ENCODE data around the gene TMEM127.
A peak's percentile ranks its signal among the peaks of the same experiment; 100 is the strongest.

Gene TMEM127

GRCh38 chr2:96207774-96208142, 58.0 kb downstream of the TMEM127 start:
- peaks cover 34% of the 10 kb centered on the region for H3K4me1 ChIP-seq (ENCODE audit: control insufficient read depth, insufficient read depth, low read length)
- no peaks in the 10 kb centered on the region for H3K36me3 ChIP-seq (ENCODE audit: control insufficient read depth, insufficient read depth, low read length)
- H3K27ac ChIP-seq (ENCODE audit: low read depth, low read length) = peak overlapping the region; percentile 95
- no peaks in the 10 kb centered on the region for H3K27me3 ChIP-seq (ENCODE audit: control insufficient read depth, insufficient read depth, low read length)
- H3K4me3 ChIP-seq (ENCODE audit: low read length) = peak overlapping the region; percentile 94
- peak overlapping the region; percentile 94 for H3K9ac ChIP-seq (ENCODE audit: low read length)

DNA sequence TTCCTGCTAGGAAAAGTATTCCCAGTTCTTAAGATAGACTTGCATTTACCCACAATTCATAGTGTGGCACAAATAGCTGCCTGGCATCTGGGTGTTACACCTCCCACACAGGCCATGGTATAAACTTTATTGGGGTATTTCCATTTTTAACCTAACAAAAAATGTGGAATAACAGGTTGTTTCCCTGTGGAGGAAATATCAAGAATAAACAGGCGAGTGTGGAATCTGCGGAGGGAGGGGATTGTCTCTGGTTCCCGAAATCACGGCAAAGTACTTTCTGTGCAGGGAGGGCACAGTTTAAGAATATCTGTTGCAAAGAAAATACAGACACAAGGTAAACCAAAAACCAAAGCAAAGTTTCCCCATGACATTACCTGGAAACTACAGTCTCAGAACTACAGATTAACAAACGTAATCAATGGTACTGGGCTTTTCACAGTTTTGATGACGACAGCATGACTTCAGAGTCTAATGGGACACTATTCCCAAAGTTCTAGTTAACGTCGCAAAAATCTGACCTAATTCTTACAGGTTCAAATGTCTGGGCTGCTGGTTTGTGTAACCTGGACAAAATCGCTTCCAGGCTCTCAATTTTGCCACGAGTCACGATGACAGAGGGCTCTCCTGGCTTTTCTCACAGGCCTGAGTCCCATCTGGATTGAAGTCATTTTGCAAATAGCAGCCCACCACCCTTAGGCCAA, 58.6 kb downstream of the TMEM127 start:
- peak overlapping the region; percentile 94 for H3K9ac ChIP-seq (ENCODE audit: low read length)
- H3K4me1 ChIP-seq (ENCODE audit: control insufficient read depth, insufficient read depth, low read length) = peaks cover 34% of the 10 kb centered on the region
- H3K27me3 ChIP-seq (ENCODE audit: control insufficient read depth, insufficient read depth, low read length) = no peaks in the 10 kb centered on the region
- no peaks in the 10 kb centered on the region for H3K36me3 ChIP-seq (ENCODE audit: control insufficient read depth, insufficient read depth, low read length)
- H3K4me3 ChIP-seq (ENCODE audit: low read length) = peak overlapping the region; percentile 94
- peak overlapping the region; percentile 95 for H3K27ac ChIP-seq (ENCODE audit: low read depth, low read length)

GRCh38 chr2:96205888-96206287, 59.9 kb downstream of the TMEM127 start:
- Histone ChIP-seq H3K27me3 (ENCODE audit: control insufficient read depth, insufficient read depth, low read length) (no peaks in the 10 kb centered on the region), H3K9ac (ENCODE audit: low read length) (no peak overlapping the region), H3K4me3 (ENCODE audit: low read length) (no peak overlapping the region), H3K4me1 (ENCODE audit: control insufficient read depth, insufficient read depth, low read length) (peaks cover 36% of the 10 kb centered on the region), H3K27ac (ENCODE audit: low read depth, low read length) (no peak overlapping the region), H3K36me3 (ENCODE audit: control insufficient read depth, insufficient read depth, low read length) (no peaks in the 10 kb centered on the region)

GRCh38 chr2:96204836-96205624, 60.8 kb downstream of the TMEM127 start:
- no peak overlapping the region for H3K9ac ChIP-seq (ENCODE audit: low read length)
- H3K36me3 ChIP-seq (ENCODE audit: control insufficient read depth, insufficient read depth, low read length) = no peaks in the 10 kb centered on the region
- no peak overlapping the region for H3K4me3 ChIP-seq (ENCODE audit: low read length)
- no peaks in the 10 kb centered on the region for H3K27me3 ChIP-seq (ENCODE audit: control insufficient read depth, insufficient read depth, low read length)
- H3K4me1 ChIP-seq (ENCODE audit: control insufficient read depth, insufficient read depth, low read length) = peaks cover 36% of the 10 kb centered on the region
- H3K27ac ChIP-seq (ENCODE audit: low read depth, low read length) = peak overlapping the region; percentile 59

DNA sequence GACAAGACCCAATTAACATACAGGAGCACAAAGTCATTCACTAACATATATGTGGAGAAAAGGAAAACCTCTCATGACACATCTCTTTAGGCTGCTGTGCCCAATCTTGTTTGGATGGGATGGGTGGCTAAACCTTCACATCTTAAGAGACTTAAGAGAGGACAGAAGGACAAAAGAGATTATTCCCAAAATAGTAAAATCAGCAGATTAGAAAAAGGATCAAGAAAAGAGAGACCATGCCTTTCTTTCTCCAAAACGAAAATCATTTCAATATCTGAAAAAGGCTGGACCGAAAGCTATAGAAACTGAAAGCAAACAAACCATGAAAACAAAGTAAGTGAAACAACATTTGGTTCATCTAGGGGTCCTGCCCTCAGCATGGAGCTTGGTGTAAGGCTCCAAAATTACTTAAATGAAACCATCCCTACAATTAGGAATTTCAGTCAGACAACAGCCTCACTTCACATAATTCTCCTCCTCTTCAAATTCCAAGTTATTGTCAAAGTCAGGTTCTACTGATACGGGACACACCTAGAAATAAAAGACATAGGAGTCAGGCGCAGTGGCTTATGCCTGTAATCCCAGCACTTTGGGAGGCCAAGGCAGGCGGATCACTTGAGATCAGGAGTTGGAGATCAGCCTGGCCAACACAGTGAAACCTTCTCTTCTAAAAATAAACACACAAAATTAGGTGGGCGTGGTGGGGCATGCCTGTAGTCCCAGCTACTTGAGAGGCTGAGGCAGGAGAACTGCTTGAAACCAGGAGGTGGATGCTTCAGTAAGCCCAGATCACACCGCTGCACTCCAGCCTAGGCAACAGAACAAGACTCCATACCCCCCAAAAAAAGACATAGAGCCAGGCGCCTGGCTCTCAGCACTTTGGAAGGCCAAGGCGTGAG, 62.4 kb downstream of the TMEM127 start:
- H3K27ac ChIP-seq (ENCODE audit: low read depth, low read length) = no peak overlapping the region
- no peaks in the 10 kb centered on the region for H3K36me3 ChIP-seq (ENCODE audit: control insufficient read depth, insufficient read depth, low read length)
- peak overlapping the region; percentile 18 for H3K4me3 ChIP-seq (ENCODE audit: low read length)
- no peak overlapping the region for H3K9ac ChIP-seq (ENCODE audit: low read length)
- H3K4me1 ChIP-seq (ENCODE audit: control insufficient read depth, insufficient read depth, low read length) = peaks cover 33% of the 10 kb centered on the region
- H3K27me3 ChIP-seq (ENCODE audit: control insufficient read depth, insufficient read depth, low read length) = no peaks in the 10 kb centered on the region

GRCh38 chr2:96202152-96202854, 63.5 kb downstream of the TMEM127 start:
- peaks cover 29% of the 10 kb centered on the region for H3K4me1 ChIP-seq (ENCODE audit: control insufficient read depth, insufficient read depth, low read length)
- no peak overlapping the region for H3K9ac ChIP-seq (ENCODE audit: low read length)
- H3K27ac ChIP-seq (ENCODE audit: low read depth, low read length) = no peak overlapping the region
- no peak overlapping the region for H3K4me3 ChIP-seq (ENCODE audit: low read length)
- no peaks in the 10 kb centered on the region for H3K27me3 ChIP-seq (ENCODE audit: control insufficient read depth, insufficient read depth, low read length)
- H3K36me3 ChIP-seq (ENCODE audit: control insufficient read depth, insufficient read depth, low read length) = no peaks in the 10 kb centered on the region

GRCh38 chr2:96201338-96201737, 64.5 kb downstream of the TMEM127 start:
- Histone ChIP-seq H3K27ac (ENCODE audit: low read depth, low read length) (no peak overlapping the region), H3K4me1 (ENCODE audit: control insufficient read depth, insufficient read depth, low read length) (peaks cover 23% of the 10 kb centered on the region), H3K27me3 (ENCODE audit: control insufficient read depth, insufficient read depth, low read length) (no peaks in the 10 kb centered on the region), H3K9ac (ENCODE audit: low read length) (no peak overlapping the region), H3K36me3 (ENCODE audit: control insufficient read depth, insufficient read depth, low read length) (no peaks in the 10 kb centered on the region), H3K4me3 (ENCODE audit: low read length) (no peak overlapping the region)

DNA sequence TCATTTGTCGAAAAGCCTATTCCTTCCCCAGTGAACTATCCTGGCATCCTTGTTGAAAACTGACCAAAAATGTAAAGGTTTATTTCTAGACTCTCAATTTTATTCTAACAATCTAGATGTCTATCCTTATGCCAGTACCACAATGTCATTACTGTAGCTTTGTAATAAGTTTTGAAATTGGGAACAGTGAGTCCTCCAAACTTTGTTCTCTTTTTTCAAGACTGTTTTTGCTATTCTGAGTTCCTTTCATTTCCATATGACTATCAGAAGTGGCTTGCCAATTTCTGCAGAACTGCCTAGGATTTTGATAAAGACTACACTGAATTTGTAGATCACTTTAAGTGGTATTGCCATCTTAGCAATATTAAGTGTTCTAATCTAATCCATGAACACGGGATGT, 66.9 kb downstream of the TMEM127 start:
- peaks cover 4% of the 10 kb centered on the region for H3K36me3 ChIP-seq (ENCODE audit: control insufficient read depth, insufficient read depth, low read length)
- H3K4me3 ChIP-seq (ENCODE audit: low read length) = no peak overlapping the region
- H3K27me3 ChIP-seq (ENCODE audit: control insufficient read depth, insufficient read depth, low read length) = no peaks in the 10 kb centered on the region
- H3K27ac ChIP-seq (ENCODE audit: low read depth, low read length) = no peak overlapping the region
- peaks cover 7% of the 10 kb centered on the region for H3K4me1 ChIP-seq (ENCODE audit: control insufficient read depth, insufficient read depth, low read length)
- H3K9ac ChIP-seq (ENCODE audit: low read length) = no peak overlapping the region

All from rectal smooth muscle tissue (tissue), 1 donor.